Measurements from ENCODE around the gene LRRN4. TPM values are rescaled to one million over a fixed set of nuclear protein-coding genes. Genes with fewer than 3 reads are reported as not detected.

LRRN4 gene
- total and polyA plus RNA-seq, 4 donors, result 0.14 to 0.18 (median 0.16) TPM

DNA sequence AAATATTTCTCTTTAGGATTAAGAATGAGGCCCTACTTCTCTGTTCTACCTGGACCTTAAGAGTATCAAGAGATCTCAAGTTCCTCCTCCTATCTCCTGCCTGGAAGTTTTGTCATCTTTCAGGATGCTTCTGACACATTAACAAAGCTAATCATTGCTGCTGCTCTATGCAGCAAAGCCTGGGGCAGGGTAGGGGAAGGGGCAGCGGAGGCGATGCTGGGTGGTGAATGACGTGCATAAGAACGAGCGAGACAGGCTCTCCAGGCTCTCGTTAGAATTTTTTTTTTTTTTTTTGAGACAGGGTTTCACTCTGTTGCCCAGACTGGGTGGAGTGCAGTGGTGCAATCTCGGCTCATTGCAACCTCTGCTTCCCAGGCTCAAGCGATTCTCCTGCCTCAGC lies 37.8 kb upstream of the LRRN4 start:
- Histone ChIP-seq H3K27me3 (ENCODE audit: control insufficient read depth in 4 of 4, insufficient read depth in 4 of 4, low read length in 3 of 4) (no peaks in the 10 kb centered on the region), H3K9me3 (ENCODE audit: control insufficient read depth in 4 of 4, low read length in 3 of 4) (no peaks in the 10 kb centered on the region), H3K4me3 (ENCODE audit: low read depth in 1 of 3, low read length in 3 of 3) (no peak overlapping the region), H3K27ac (ENCODE audit: low read depth in 1 of 2, low read length in 2 of 2) (no peak overlapping the region), H3K9ac (ENCODE audit: low read depth in 1 of 2, low read length in 2 of 2) (no peak overlapping the region), H3K36me3 (ENCODE audit: control insufficient read depth in 4 of 4, insufficient read depth in 3 of 4, low read depth in 1 of 4, low read length in 3 of 4) (no peaks in the 10 kb centered on the region), H3K4me1 (ENCODE audit: control insufficient read depth in 4 of 4, insufficient read depth in 4 of 4, low read length in 3 of 4) (peaks cover 0 to 9% (median 0%) of the 10 kb centered on the region in 4 donors)
- 93% methylated on average over 8 of the region's 8 CpGs for WGBS
- TF ChIP-seq SP1 (IDR thresholded peaks at IDR 0.05) (no peak), YY1 (IDR thresholded peaks at IDR 0.05) (no peak), FOXA2 (IDR thresholded peaks at IDR 0.05) (no peak), HNF4A (conservative IDR thresholded peaks at IDR 0.05) (no peak), RXRA (IDR thresholded peaks at IDR 0.05) (no peak), JUND (IDR thresholded peaks at IDR 0.05) (no peak), EGR1 (IDR thresholded peaks at IDR 0.05; ENCODE audit: low read depth in 2 of 2) (no peak)
- TF ChIP-seq, protein P1, sequence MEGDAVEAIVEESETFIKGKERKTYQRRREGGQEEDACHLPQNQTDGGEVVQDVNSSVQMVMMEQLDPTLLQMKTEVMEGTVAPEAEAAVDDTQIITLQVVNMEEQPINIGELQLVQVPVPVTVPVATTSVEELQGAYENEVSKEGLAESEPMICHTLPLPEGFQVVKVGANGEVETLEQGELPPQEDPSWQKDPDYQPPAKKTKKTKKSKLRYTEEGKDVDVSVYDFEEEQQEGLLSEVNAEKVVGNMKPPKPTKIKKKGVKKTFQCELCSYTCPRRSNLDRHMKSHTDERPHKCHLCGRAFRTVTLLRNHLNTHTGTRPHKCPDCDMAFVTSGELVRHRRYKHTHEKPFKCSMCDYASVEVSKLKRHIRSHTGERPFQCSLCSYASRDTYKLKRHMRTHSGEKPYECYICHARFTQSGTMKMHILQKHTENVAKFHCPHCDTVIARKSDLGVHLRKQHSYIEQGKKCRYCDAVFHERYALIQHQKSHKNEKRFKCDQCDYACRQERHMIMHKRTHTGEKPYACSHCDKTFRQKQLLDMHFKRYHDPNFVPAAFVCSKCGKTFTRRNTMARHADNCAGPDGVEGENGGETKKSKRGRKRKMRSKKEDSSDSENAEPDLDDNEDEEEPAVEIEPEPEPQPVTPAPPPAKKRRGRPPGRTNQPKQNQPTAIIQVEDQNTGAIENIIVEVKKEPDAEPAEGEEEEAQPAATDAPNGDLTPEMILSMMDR (IDR thresholded peaks at IDR 0.05; ENCODE audit: low read depth, low read length, missing input control), result no peak
- TF ChIP-seq, protein P2, sequence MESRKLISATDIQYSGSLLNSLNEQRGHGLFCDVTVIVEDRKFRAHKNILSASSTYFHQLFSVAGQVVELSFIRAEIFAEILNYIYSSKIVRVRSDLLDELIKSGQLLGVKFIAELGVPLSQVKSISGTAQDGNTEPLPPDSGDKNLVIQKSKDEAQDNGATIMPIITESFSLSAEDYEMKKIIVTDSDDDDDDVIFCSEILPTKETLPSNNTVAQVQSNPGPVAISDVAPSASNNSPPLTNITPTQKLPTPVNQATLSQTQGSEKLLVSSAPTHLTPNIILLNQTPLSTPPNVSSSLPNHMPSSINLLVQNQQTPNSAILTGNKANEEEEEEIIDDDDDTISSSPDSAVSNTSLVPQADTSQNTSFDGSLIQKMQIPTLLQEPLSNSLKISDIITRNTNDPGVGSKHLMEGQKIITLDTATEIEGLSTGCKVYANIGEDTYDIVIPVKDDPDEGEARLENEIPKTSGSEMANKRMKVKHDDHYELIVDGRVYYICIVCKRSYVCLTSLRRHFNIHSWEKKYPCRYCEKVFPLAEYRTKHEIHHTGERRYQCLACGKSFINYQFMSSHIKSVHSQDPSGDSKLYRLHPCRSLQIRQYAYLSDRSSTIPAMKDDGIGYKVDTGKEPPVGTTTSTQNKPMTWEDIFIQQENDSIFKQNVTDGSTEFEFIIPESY (IDR thresholded peaks at IDR 0.05), result no peak
- TF ChIP-seq, protein P3, sequence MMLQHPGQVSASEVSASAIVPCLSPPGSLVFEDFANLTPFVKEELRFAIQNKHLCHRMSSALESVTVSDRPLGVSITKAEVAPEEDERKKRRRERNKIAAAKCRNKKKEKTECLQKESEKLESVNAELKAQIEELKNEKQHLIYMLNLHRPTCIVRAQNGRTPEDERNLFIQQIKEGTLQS (IDR thresholded peaks at IDR 0.05), result no peak
- DNase-seq (ENCODE audit: low spot score), result no peak

DNA sequence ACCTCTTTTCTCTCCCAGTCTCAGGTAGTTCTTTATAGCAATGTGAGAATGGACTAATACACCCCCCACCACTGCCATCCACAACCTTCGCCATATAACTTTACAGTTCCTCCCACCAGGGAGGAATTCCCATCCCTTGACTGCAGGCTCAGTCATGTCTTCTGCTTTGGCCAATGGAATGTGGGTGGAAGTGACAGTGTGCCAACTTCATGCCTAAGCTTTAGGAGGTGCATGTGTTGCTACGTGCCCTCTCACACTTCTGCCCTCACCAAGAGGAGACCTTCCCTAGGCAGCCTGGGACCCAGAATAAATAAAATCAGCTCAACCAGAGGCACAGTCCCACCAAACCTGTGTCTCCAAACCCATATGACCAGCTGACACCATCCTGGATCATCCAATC lies 33.0 kb upstream of the LRRN4 start:
- Histone ChIP-seq H3K27me3 (ENCODE audit: control insufficient read depth in 4 of 4, insufficient read depth in 4 of 4, low read length in 3 of 4) (no peaks in the 10 kb centered on the region), H3K36me3 (ENCODE audit: control insufficient read depth in 4 of 4, insufficient read depth in 3 of 4, low read depth in 1 of 4, low read length in 3 of 4) (no peaks in the 10 kb centered on the region), H3K4me1 (ENCODE audit: control insufficient read depth in 4 of 4, insufficient read depth in 4 of 4, low read length in 3 of 4) (no peaks in the 10 kb centered on the region), H3K27ac (ENCODE audit: low read depth in 1 of 2, low read length in 2 of 2) (no peak overlapping the region), H3K4me3 (ENCODE audit: low read depth in 1 of 3, low read length in 3 of 3) (no peak overlapping the region), H3K9ac (ENCODE audit: low read depth in 1 of 2, low read length in 2 of 2) (no peak overlapping the region), H3K9me3 (ENCODE audit: control insufficient read depth in 4 of 4, low read length in 3 of 4) (no peaks in the 10 kb centered on the region)
- no peak for TF ChIP-seq YY1 (IDR thresholded peaks at IDR 0.05)
- TF ChIP-seq, protein P2 (IDR thresholded peaks at IDR 0.05), result no peak
- TF ChIP-seq, protein P4, sequence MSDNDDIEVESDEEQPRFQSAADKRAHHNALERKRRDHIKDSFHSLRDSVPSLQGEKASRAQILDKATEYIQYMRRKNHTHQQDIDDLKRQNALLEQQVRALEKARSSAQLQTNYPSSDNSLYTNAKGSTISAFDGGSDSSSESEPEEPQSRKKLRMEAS (IDR thresholded peaks at IDR 0.05), result no peak
- no peak for TF ChIP-seq HNF4G (IDR thresholded peaks at IDR 0.05)
- no peak for TF ChIP-seq GABPA (IDR thresholded peaks at IDR 0.05 in 1 of 2, conservative IDR thresholded peaks at IDR 0.05 in 1 of 2)
- TF ChIP-seq, protein P1 (IDR thresholded peaks at IDR 0.05; ENCODE audit: low read depth, low read length, missing input control), result no peak
- TF ChIP-seq, protein P5, sequence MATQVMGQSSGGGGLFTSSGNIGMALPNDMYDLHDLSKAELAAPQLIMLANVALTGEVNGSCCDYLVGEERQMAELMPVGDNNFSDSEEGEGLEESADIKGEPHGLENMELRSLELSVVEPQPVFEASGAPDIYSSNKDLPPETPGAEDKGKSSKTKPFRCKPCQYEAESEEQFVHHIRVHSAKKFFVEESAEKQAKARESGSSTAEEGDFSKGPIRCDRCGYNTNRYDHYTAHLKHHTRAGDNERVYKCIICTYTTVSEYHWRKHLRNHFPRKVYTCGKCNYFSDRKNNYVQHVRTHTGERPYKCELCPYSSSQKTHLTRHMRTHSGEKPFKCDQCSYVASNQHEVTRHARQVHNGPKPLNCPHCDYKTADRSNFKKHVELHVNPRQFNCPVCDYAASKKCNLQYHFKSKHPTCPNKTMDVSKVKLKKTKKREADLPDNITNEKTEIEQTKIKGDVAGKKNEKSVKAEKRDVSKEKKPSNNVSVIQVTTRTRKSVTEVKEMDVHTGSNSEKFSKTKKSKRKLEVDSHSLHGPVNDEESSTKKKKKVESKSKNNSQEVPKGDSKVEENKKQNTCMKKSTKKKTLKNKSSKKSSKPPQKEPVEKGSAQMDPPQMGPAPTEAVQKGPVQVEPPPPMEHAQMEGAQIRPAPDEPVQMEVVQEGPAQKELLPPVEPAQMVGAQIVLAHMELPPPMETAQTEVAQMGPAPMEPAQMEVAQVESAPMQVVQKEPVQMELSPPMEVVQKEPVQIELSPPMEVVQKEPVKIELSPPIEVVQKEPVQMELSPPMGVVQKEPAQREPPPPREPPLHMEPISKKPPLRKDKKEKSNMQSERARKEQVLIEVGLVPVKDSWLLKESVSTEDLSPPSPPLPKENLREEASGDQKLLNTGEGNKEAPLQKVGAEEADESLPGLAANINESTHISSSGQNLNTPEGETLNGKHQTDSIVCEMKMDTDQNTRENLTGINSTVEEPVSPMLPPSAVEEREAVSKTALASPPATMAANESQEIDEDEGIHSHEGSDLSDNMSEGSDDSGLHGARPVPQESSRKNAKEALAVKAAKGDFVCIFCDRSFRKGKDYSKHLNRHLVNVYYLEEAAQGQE (IDR thresholded peaks at IDR 0.05), result no peak
- TF ChIP-seq FOXA1 (IDR thresholded peaks at IDR 0.05), result no peak
- TF ChIP-seq EGR1 (IDR thresholded peaks at IDR 0.05; ENCODE audit: low read depth in 2 of 2), result no peak
- TF ChIP-seq SP1 (IDR thresholded peaks at IDR 0.05), result no peak
- no peak for TF ChIP-seq TAF1 (conservative IDR thresholded peaks at IDR 0.05)
- TF ChIP-seq, protein P3 (IDR thresholded peaks at IDR 0.05), result no peak
- no peak for TF ChIP-seq HNF4A (conservative IDR thresholded peaks at IDR 0.05)
- no peak for TF ChIP-seq RAD21 (IDR thresholded peaks at IDR 0.05)
- no peak for TF ChIP-seq JUND (IDR thresholded peaks at IDR 0.05)
- TF ChIP-seq RXRA (IDR thresholded peaks at IDR 0.05), result no peak
- no peak for TF ChIP-seq NR2F2 (IDR thresholded peaks at IDR 0.05)
- no peak for TF ChIP-seq FOXA2 (IDR thresholded peaks at IDR 0.05)
- no peak for DNase-seq (ENCODE audit: low spot score)
- 95% methylated on average over 2 of the region's 2 CpGs for WGBS

Data from liver (tissue), 9 donors.